IPS-20b (cell line): ENCODE results near the gene KRTAP1-1.

ENCODE experiments used
- H3K27ac ChIP-seq: one replicate; pipeline ENCODE4 v1.5.1; 2013; ENCODE audit warnings: low read length
- H3K27me3 ChIP-seq: 2 replicates; pipeline ENCODE4 v1.6.1; 2013; ENCODE audit warnings: mild to moderate bottlenecking, low read length, inconsistent platforms; ENCODE audit not compliant: insufficient read depth
- H3K36me3 ChIP-seq: 2 replicates; pipeline ENCODE4 v1.6.1; 2013; ENCODE audit warnings: low read depth, mild to moderate bottlenecking, inconsistent platforms, low read length, moderate library complexity; ENCODE audit not compliant: insufficient read depth
- H3K4me1 ChIP-seq: 2 replicates; pipeline ENCODE4 v1.6.1; 2013; ENCODE audit warnings: mild to moderate bottlenecking, control low read depth, inconsistent platforms, low read length, moderate library complexity; ENCODE audit not compliant: insufficient read depth
- H3K4me3 ChIP-seq: 2 replicates; pipeline ENCODE4 v1.5.1; 2013; ENCODE audit warnings: mild to moderate bottlenecking, low read length, inconsistent platforms
- H3K9ac ChIP-seq: 2 replicates; pipeline ENCODE4 v1.6.1; 2013; ENCODE audit warnings: low read depth, mild to moderate bottlenecking, inconsistent platforms, low read length, moderate library complexity
- H3K9me3 ChIP-seq: 2 replicates; pipeline ENCODE4 v1.6.1; 2013; ENCODE audit warnings: mild to moderate bottlenecking, low read depth, low read length, inconsistent platforms; ENCODE audit not compliant: insufficient read depth

The KRTAP1-1 gene

GRCh38 chr17:41020336-41020735, 20.9 kb downstream of the KRTAP1-1 start:
- H3K9me3 ChIP-seq, result no peaks in the 10 kb centered on the region

GRCh38 chr17:41019415-41019814, 21.8 kb downstream of the KRTAP1-1 start:
- no peak overlapping the region for H3K27ac ChIP-seq
- no peaks in the 10 kb centered on the region for H3K4me1 ChIP-seq
- H3K36me3 ChIP-seq, result no peaks in the 10 kb centered on the region
- no peaks in the 10 kb centered on the region for H3K9me3 ChIP-seq
- no peak overlapping the region for H3K9ac ChIP-seq
- no peak overlapping the region for H3K4me3 ChIP-seq
- H3K27me3 ChIP-seq, result no peaks in the 10 kb centered on the region

More at GRCh38 chr17:41020336-41020735, 20.9 kb downstream of the KRTAP1-1 start:
- Histone ChIP-seq H3K27ac (no peak overlapping the region), H3K9ac (no peak overlapping the region), H3K27me3 (no peaks in the 10 kb centered on the region), H3K4me1 (no peaks in the 10 kb centered on the region), H3K4me3 (no peak overlapping the region), H3K36me3 (no peaks in the 10 kb centered on the region)

- H3K4me3 ChIP-seq, result no peak overlapping the region
These were observed 22.7 kb downstream of the KRTAP1-1 start for GRCh38 chr17:41018541-41018940.

GRCh38 chr17:41016578-41017215, 24.6 kb downstream of the KRTAP1-1 start:
- Histone ChIP-seq H3K4me1 (no peaks in the 10 kb centered on the region), H3K9me3 (no peaks in the 10 kb centered on the region), H3K27ac (no peak overlapping the region), H3K4me3 (no peak overlapping the region), H3K36me3 (no peaks in the 10 kb centered on the region), H3K9ac (no peak overlapping the region), H3K27me3 (no peaks in the 10 kb centered on the region)

More at GRCh38 chr17:41018541-41018940, 22.7 kb downstream of the KRTAP1-1 start:
- H3K27me3 ChIP-seq, result no peaks in the 10 kb centered on the region
- H3K9me3 ChIP-seq, result no peaks in the 10 kb centered on the region
- no peak overlapping the region for H3K9ac ChIP-seq
- H3K27ac ChIP-seq, result no peak overlapping the region
- H3K36me3 ChIP-seq, result no peaks in the 10 kb centered on the region
- no peaks in the 10 kb centered on the region for H3K4me1 ChIP-seq

GRCh38 chr17:41015454-41015853, 25.8 kb downstream of the KRTAP1-1 start:
- no peaks in the 10 kb centered on the region for H3K36me3 ChIP-seq
- no peaks in the 10 kb centered on the region for H3K27me3 ChIP-seq
- H3K4me3 ChIP-seq, result no peak overlapping the region
- H3K9me3 ChIP-seq, result no peaks in the 10 kb centered on the region
- H3K4me1 ChIP-seq, result no peaks in the 10 kb centered on the region
- no peak overlapping the region for H3K9ac ChIP-seq
- no peak overlapping the region for H3K27ac ChIP-seq

- Histone ChIP-seq H3K27me3 (no peaks in the 10 kb centered on the region), H3K4me3 (no peak overlapping the region), H3K4me1 (peaks cover 8% of the 10 kb centered on the region; the same call in 1 of the 2 replicates), H3K27ac (no peak overlapping the region), H3K9me3 (no peaks in the 10 kb centered on the region), H3K36me3 (no peaks in the 10 kb centered on the region), H3K9ac (no peak overlapping the region)
These were observed 27.6 kb downstream of the KRTAP1-1 start for GRCh38 chr17:41013606-41014005.

- H3K4me3 ChIP-seq, result no peak overlapping the region
- no peak overlapping the region for H3K27ac ChIP-seq
- H3K36me3 ChIP-seq, result no peaks in the 10 kb centered on the region
- H3K9me3 ChIP-seq, result no peaks in the 10 kb centered on the region
- no peak overlapping the region for H3K9ac ChIP-seq
- H3K27me3 ChIP-seq, result no peaks in the 10 kb centered on the region
- H3K4me1 ChIP-seq, result peaks cover 8% of the 10 kb centered on the region; the same call in 1 of the 2 replicates
These were observed 28.1 kb downstream of the KRTAP1-1 start for GRCh38 chr17:41013181-41013580.

- H3K27me3 ChIP-seq, result no peaks in the 10 kb centered on the region
- H3K36me3 ChIP-seq, result no peaks in the 10 kb centered on the region
- no peak overlapping the region for H3K9ac ChIP-seq
- no peak overlapping the region for H3K4me3 ChIP-seq
- H3K9me3 ChIP-seq, result no peaks in the 10 kb centered on the region; the same call in 1 of the 2 replicates
- H3K4me1 ChIP-seq, result peaks cover 8% of the 10 kb centered on the region; the same call in 1 of the 2 replicates
- H3K27ac ChIP-seq, result no peak overlapping the region
These were observed 28.7 kb downstream of the KRTAP1-1 start for GRCh38 chr17:41012326-41013120.

GRCh38 chr17:41010441-41010840, 30.8 kb downstream of the KRTAP1-1 start:
- Histone ChIP-seq H3K4me1 (peaks cover 8% of the 10 kb centered on the region; the same call in 1 of the 2 replicates), H3K4me3 (no peak overlapping the region), H3K36me3 (no peaks in the 10 kb centered on the region), H3K27ac (no peak overlapping the region), H3K27me3 (no peaks in the 10 kb centered on the region), H3K9me3 (no peaks in the 10 kb centered on the region; the same call in 1 of the 2 replicates), H3K9ac (no peak overlapping the region)

GRCh38 chr17:41009936-41010335, 31.3 kb downstream of the KRTAP1-1 start:
- Histone ChIP-seq H3K27me3 (no peaks in the 10 kb centered on the region), H3K4me3 (no peak overlapping the region), H3K4me1 (peaks cover 8% of the 10 kb centered on the region; the same call in 1 of the 2 replicates), H3K9ac (no peak overlapping the region), H3K9me3 (no peaks in the 10 kb centered on the region; the same call in 1 of the 2 replicates), H3K36me3 (no peaks in the 10 kb centered on the region), H3K27ac (no peak overlapping the region)

GRCh38 chr17:41009301-41009760, 31.9 kb downstream of the KRTAP1-1 start:
- H3K4me1 ChIP-seq, result peaks cover 8% of the 10 kb centered on the region; the same call in 1 of the 2 replicates
- H3K36me3 ChIP-seq, result no peaks in the 10 kb centered on the region
- H3K4me3 ChIP-seq, result no peak overlapping the region
- H3K27me3 ChIP-seq, result no peaks in the 10 kb centered on the region
- no peak overlapping the region for H3K27ac ChIP-seq
- no peak overlapping the region for H3K9ac ChIP-seq
- H3K9me3 ChIP-seq, result no peaks in the 10 kb centered on the region; the same call in 1 of the 2 replicates
